ENCODE data around the gene CFL1.

The CFL1 gene

GRCh38 chr11:65870706-65871681, 13.0 kb upstream of the CFL1 start:
- no peak for DNase-seq (ENCODE audit: low read depth in 3 of 3, low spot score in 1 of 3)

DNA sequence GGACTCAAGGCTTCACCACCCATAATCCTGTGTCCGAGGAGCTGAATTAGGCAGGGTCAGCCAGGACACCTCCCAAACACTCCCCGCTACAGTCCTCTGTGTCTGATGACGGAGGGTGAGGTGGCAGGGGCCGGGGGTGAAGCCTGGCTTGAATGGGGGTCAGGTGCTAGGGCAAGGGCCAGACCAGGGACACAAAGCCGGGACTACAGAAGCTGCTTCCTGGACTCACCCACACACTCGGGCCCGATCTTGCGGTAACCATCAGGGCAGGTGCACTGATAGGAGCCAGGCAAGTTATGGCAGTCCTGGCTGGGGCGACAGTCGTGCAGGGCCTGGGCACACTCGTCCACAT, 12.3 kb upstream of the CFL1 start:
- DNase-seq (ENCODE audit: low read depth in 3 of 3, low spot score in 1 of 3): no peak

DNA sequence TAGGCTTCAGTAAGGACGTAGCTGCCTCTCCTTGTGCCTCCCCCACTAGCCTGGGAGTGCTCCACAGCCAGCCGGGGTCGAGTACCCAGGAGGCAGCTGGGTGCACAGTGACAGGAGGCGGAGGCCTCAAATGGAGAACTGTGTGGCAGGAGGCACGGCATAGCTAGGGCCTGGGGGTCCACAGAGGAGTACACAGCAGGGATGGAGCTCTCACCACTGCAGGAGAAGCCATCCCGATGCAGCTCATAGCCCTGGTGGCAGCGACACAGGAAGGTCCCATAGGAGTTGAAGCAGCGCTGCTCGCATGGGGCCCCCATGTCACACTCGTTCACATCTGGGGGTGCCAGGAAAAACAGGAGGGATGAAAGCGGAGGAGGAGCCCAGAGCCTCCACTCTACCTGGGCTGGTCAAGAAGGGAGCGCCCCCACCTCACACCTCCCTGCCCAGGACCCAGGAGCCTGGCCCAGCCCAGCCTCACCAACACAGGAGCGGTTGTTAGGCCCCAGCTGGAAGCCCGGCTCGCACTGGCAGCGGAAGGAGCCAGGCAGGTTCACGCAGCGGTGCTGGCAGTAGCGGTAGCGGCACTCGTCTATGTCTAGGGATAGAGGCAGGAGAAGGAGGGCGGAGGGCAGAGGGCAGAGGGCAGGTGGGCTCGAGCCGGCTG, 11.8 kb upstream of the CFL1 start:
- DNase-seq (ENCODE audit: low read depth in 3 of 3, low spot score in 1 of 3): no peak

GRCh38 chr11:65868907-65869306, 10.9 kb upstream of the CFL1 start:
- no peak for DNase-seq (ENCODE audit: low read depth in 3 of 3, low spot score in 1 of 3)

DNA sequence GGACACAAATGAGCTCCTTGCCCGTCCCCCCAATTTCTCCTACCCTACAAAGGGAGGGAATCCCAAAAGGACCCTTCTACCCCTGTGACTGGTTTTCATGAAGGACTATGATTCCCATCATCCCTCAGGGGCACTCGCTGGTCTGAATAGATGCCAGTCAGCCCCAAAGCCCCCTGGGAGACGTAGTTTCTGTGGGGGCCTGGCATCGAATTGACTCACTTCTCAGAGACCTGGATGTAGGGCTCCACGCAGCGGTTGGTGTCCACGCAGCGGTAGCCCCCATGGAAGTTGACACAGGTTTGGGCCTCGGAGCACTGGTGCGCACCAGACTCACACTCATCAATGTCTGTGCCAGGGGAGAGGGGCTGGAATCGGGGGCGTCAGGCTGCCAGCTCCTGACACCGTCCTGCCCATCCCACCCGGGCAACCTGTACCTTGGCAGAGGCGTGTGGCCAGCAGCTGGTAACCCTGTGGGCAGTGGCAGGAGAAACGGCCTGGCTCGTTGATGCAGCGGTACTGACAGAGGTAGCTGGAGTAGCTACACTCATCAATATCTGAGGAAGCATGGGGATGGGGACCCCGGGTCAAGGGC, 10.2 kb upstream of the CFL1 start:
- DNase-seq (ENCODE audit: low read depth in 3 of 3, low spot score in 1 of 3): no peak

GRCh38 chr11:65867284-65868071, 9.5 kb upstream of the CFL1 start:
- DNase-seq (ENCODE audit: low read depth in 3 of 3, low spot score in 1 of 3): no peak

DNA sequence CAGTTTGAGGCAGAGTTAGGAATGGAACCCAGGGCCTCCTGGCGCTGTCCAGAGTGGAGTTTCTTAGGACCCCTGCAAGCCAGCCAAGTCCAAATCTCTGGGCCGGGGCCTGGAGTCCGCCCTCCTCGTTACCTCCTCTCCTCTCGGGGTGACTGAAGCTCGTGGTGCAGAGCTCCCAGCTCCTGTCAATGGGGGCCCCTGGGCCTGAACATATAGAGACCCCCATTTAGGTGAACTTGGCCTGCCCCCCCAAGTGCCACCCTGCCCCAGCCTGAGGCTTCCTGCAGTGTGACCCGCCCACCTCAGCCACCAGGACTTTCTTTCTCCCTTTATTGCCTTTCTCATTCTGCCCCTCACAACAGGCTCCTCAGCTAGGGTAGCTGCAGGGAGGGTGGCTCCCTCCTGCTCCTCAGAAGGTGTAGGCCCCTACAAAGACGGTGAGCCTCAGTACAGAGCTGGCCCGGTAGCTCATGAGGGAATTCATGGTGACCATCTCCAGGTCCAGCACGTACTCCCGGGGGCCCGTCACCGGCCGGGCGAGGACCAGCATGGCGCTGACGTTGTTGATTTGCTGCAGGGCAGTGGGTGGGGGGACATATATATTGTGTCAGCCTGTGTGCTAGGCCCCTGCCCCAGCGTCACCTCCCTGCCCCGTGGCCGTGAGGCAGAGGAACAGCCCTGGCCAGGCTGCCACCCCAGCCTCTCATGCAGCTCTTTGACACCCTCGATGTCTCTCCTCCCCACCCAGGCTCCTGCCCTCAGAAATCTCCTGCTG, 8.7 kb upstream of the CFL1 start:
- DNase-seq (ENCODE audit: low read depth in 3 of 3, low spot score in 1 of 3): no peak

- no peak for DNase-seq (ENCODE audit: low read depth in 3 of 3, low spot score in 1 of 3)
These were observed 7.7 kb upstream of the CFL1 start for GRCh38 chr11:65865550-65866172.

- DNase-seq (ENCODE audit: low read depth in 3 of 3, low spot score in 1 of 3): no peak
These were observed 6.9 kb upstream of the CFL1 start for GRCh38 chr11:65864706-65865471.

GRCh38 chr11:65863889-65864705, 6.1 kb upstream of the CFL1 start:
- DNase-seq (ENCODE audit: low read depth in 3 of 3, low spot score in 1 of 3): no peak

DNA sequence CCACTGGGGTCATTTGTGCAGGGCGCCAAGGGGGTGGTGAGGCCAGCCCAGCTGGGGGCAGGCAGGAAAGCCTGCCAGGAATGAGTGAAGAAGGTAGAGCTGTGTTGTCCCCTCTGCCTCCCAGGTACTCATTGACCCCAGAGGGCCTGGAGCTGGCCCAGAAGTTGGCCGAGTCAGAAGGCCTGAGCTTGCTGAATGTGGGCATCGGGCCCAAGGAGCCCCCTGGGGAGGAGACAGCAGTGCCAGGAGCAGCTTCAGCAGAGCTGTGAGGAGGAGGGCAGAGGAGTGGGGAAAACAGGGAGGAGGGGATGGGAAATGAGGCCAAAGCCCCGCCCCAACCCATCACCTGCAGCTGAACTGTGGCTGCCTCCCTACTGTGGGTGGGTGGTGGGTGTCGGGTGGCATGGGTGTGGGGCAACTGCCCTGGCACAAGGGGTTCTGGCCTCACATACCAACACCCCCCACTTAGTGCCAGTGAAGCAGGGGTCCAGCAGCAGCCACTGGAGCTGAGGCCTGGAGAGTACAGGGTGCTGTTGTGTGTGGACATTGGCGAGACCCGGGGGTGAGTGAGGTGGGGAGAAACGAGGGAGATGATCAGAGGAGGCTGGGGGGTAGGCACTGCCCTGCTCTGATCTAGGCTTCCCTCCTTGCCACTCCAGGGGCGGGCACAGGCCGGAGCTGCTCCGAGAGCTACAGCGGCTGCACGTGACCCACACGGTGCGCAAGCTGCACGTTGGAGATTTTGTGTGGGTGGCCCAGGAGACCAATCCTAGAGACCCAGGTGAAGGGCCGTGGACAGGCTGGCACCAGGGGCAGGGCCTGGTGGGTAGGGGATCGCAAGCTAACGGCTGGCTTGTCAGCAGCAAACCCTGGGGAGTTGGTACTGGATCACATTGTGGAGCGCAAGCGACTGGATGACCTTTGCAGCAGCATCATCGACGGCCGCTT, 5.2 kb upstream of the CFL1 start:
- DNase-seq (ENCODE audit: low read depth in 3 of 3, low spot score in 1 of 3): no peak

- DNase-seq (ENCODE audit: low read depth in 3 of 3, low spot score in 1 of 3): no peak
These were observed 4.3 kb upstream of the CFL1 start for GRCh38 chr11:65862191-65862735.

DNA sequence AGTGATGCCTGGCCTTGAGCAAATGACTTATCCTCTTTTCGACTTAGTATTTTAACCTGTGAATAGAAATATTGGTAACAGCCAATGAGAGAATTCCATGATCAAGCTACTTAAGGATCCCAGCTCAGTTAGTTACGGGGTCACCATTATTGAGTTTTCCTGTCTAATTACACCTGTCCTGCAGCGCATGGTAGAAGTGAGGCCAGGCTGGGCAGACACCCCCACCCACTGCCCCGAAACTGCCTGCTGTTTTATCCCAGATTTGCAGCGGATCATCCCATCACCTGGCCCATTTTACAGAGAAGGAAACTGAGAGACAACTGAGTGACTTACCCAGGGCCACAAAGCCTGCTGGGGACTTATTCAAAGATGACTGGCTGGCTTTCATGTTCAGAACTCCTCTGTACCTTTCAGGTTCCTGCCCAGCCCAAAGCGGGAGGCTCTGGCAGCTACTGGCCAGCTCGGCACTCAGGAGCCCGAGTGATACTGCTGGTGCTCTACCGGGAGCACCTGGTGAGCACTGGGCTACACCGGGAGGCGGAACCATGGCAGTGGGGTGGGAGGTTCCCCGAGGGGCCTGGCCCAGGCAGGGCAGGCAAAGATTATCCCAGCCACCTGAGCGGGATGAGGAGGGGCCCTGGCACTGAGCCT, 3.7 kb upstream of the CFL1 start:
- no peak for DNase-seq (ENCODE audit: low read depth in 3 of 3, low spot score in 1 of 3)

GRCh38 chr11:65861165-65861505, 3.2 kb upstream of the CFL1 start:
- DNase-seq (ENCODE audit: low read depth in 3 of 3, low spot score in 1 of 3): no peak

GRCh38 chr11:65860278-65861164, 2.5 kb upstream of the CFL1 start, which contains the start of gene MUS81:
MUS81 (plus strand) TSS chr11:65860433; CDS start chr11:65860754, 321 bp downstream.
- peak; percentile 87 to 97 (median 87) for DNase-seq (ENCODE audit: low read depth in 3 of 3, low spot score in 1 of 3)

Data from stimulated activated CD4-positive, alpha-beta T cell treated with anti-CD3 and anti-CD28 coated beads, TNF-alpha, amount 100 ng/mL, for 1 hour (primary cell).